ENCODE results near the gene PAX4.

The PAX4 gene

GRCh38 chr7:127628445-127628844, 10.5 kb upstream of the PAX4 start:
- DNase-seq, result no peak

- DNase-seq, result no peak
Measured at GRCh38 chr7:127625331-127625730, 7.4 kb upstream of the PAX4 start.

- no peak for DNase-seq
Measured at GRCh38 chr7:127620406-127621233, 2.7 kb upstream of the PAX4 start.

GRCh38 chr7:127619681-127620405, 1.9 kb upstream of the PAX4 start:
- no peak for DNase-seq

GRCh38 chr7:127618775-127619174, 833 bp upstream of the PAX4 start:
- no peak for DNase-seq

- no peak for DNase-seq
Measured at GRCh38 chr7:127616724-127617123, 1.2 kb downstream of the PAX4 start.

- no peak for DNase-seq
Measured at GRCh38 chr7:127612263-127612662, 5.7 kb downstream of the PAX4 start.

- DNase-seq, result no peak
Measured at GRCh38 chr7:127609297-127609696, 8.6 kb downstream of the PAX4 start.

- DNase-seq, result no peak
Measured at GRCh38 chr7:127608446-127608845, 9.5 kb downstream of the PAX4 start.

GRCh38 chr7:127600885-127601284, 17.1 kb downstream of the PAX4 start:
- no peak for DNase-seq

- no peak for DNase-seq
Measured at GRCh38 chr7:127598318-127598717, 19.6 kb downstream of the PAX4 start.

GRCh38 chr7:127595737-127596136, 22.2 kb downstream of the PAX4 start:
- no peak for DNase-seq

- no peak for DNase-seq
Measured at GRCh38 chr7:127594490-127594889, 23.5 kb downstream of the PAX4 start.

GRCh38 chr7:127592550-127592949, 25.4 kb downstream of the PAX4 start:
- DNase-seq, result no peak

GRCh38 chr7:127591591-127591990, 26.4 kb downstream of the PAX4 start:
- DNase-seq, result no peak

GRCh38 chr7:127591189-127591588, 26.8 kb downstream of the PAX4 start:
- no peak for DNase-seq

- DNase-seq, result no peak
Measured at GRCh38 chr7:127589896-127590295, 28.0 kb downstream of the PAX4 start.

- DNase-seq, result peak; percentile 59
Measured at GRCh38 chr7:127588697-127589482, 29.1 kb downstream of the PAX4 start.

- peak; percentile 81 for DNase-seq
Measured at GRCh38 chr7:127588019-127588696, 29.8 kb downstream of the PAX4 start, which contains the start of gene ARF5. Gene ARF5, plus strand, starts transcription at chr7:127588411. Its CDS starts 88 bp downstream, at chr7:127588499.

GRCh38 chr7:127587663-127588018, 30.3 kb downstream of the PAX4 start:
- no peak for DNase-seq

- no peak for DNase-seq
Measured at GRCh38 chr7:127586346-127586745, 31.6 kb downstream of the PAX4 start.

GRCh38 chr7:127585044-127585953, 32.6 kb downstream of the PAX4 start, which contains the start of gene GCC1:
Gene GCC1, minus strand, starts transcription at chr7:127585596. Its CDS starts 414 bp downstream, at chr7:127585182.
- peak; percentile 88 for DNase-seq
